CD14-positive monocyte (primary cell): ENCODE results near the gene MEIS1. TPM values are rescaled to one million over a fixed set of nuclear protein-coding genes. Genes with fewer than 3 reads are reported as not detected.

Source experiments
- DNase-seq, 3 donors: peaks; one replicate each; pipeline ENCODE4 v3.0.0-alpha.2; 2011 to 2022
- H2AFZ ChIP-seq: 2 replicates; pipeline ENCODE4 v1.6.0; 2012; ENCODE audit warnings: mild to moderate bottlenecking, low read depth, low read length, inconsistent platforms; ENCODE audit not compliant: insufficient read depth, poor library complexity, severe bottlenecking
- H3K27ac ChIP-seq, 2 donors: 1 replicate in 1 of 2; 2 replicates in 1 of 2; pipeline ENCODE4 v1.5.1; 2012 to 2013; ENCODE audit warnings: low read length in 2 of 2, control low read depth in 1 of 2, inconsistent platforms in 1 of 2, low read depth in 1 of 2, mild to moderate bottlenecking in 1 of 2
- H3K27me3 ChIP-seq, 2 donors: one replicate each; pipeline versions ENCODE4 v1.6.0 to v1.6.1; 2011 to 2013; ENCODE audit warnings: low read length in 2 of 2; ENCODE audit not compliant: control insufficient read depth in 2 of 2, insufficient read depth in 2 of 2
- H3K36me3 ChIP-seq, 2 donors: replicated peaks in 1 of 2; 1 replicate in 1 of 2; 2 replicates in 1 of 2; pipeline versions ENCODE4 v1.5.1 to v1.6.1; 2012 to 2013; ENCODE audit warnings: low read length in 2 of 2, control low read depth in 1 of 2, inconsistent platforms in 1 of 2, mild to moderate bottlenecking in 1 of 2; ENCODE audit not compliant: insufficient read depth in 2 of 2, control insufficient read depth in 1 of 2
- H3K4me1 ChIP-seq, 2 donors: 1 replicate in 1 of 2; 2 replicates in 1 of 2; pipeline versions ENCODE4 v1.5.1 to v1.6.1; 2012 to 2013; ENCODE audit warnings: low read length in 2 of 2, control low read depth in 1 of 2, inconsistent platforms in 1 of 2, mild to moderate bottlenecking in 1 of 2, moderate library complexity in 1 of 2; ENCODE audit not compliant: insufficient read depth in 2 of 2, control insufficient read depth in 1 of 2
- H3K4me2 ChIP-seq: replicated peaks from 2 replicates; pipeline ENCODE3; 2012; ENCODE audit warnings: low read length, moderate library complexity, mild to moderate bottlenecking; ENCODE audit not compliant: poor library complexity, severe bottlenecking; ENCODE audit errors: extremely low read depth
- H3K4me3 ChIP-seq, 3 experiments: fragments of 200-600 bp in 1 of 3; sonication (generic) in 1 of 3; replicated peaks in 1 of 3; 1 replicate in 2 of 3; 2 replicates in 1 of 3; pipeline ENCODE4 v1.5.1; 2011 to 2013; ENCODE audit warnings: low read length in 3 of 3, mild to moderate bottlenecking in 3 of 3, control low read depth in 2 of 3, low read depth in 2 of 3, inconsistent platforms in 1 of 3, moderate library complexity in 1 of 3
- H3K79me2 ChIP-seq: 2 replicates; pipeline ENCODE4 v1.6.0; 2012; ENCODE audit warnings: mild to moderate bottlenecking, control low read depth, inconsistent platforms, low read length, moderate library complexity; ENCODE audit not compliant: insufficient read depth
- H3K9ac ChIP-seq: 2 replicates; pipeline ENCODE4 v1.6.0; 2017; ENCODE audit warnings: low read length, mild to moderate bottlenecking; ENCODE audit not compliant: insufficient read depth, poor library complexity, severe bottlenecking
- H3K9me3 ChIP-seq, 2 donors: replicated peaks in 1 of 2; 1 replicate in 1 of 2; 2 replicates in 1 of 2; pipeline versions ENCODE4 v1.5.1 to v1.6.1; 2012 to 2013; ENCODE audit warnings: low read length in 2 of 2, control low read depth in 1 of 2; ENCODE audit not compliant: control insufficient read depth in 1 of 2, insufficient read depth in 1 of 2
- H4K20me1 ChIP-seq: 2 replicates; pipeline ENCODE4 v1.6.0; 2012; ENCODE audit warnings: mild to moderate bottlenecking, low read length, control low read depth, moderate library complexity; ENCODE audit not compliant: insufficient read depth
- H3K27ac Mint-ChIP-seq, 7 donors: one replicate each; pipeline ENCODE4 v1.8.0; 2020; ENCODE audit warnings: mild to moderate bottlenecking in 7 of 7, mixed read lengths in 7 of 7, moderate library complexity in 6 of 7, inconsistent platforms in 2 of 7
- H3K27me3 Mint-ChIP-seq, 3 donors: one replicate each; pipeline ENCODE4 v1.8.0; 2021 to 2022; ENCODE audit warnings: low read depth in 3 of 3, mild to moderate bottlenecking in 3 of 3, mixed read lengths in 3 of 3, moderate library complexity in 3 of 3, inconsistent platforms in 1 of 3
- H3K36me3 Mint-ChIP-seq, 2 donors: one replicate each; pipeline ENCODE4 v1.8.0; 2020; ENCODE audit warnings: mixed read lengths in 2 of 2, inconsistent platforms in 1 of 2, mild to moderate bottlenecking in 1 of 2
- H3K4me1 Mint-ChIP-seq: one replicate; pipeline ENCODE4 v1.8.0; 2020; ENCODE audit warnings: mild to moderate bottlenecking, mixed read lengths
- H3K4me3 Mint-ChIP-seq, 2 donors: one replicate each; pipeline ENCODE4 v1.8.0; 2020; ENCODE audit warnings: mild to moderate bottlenecking in 2 of 2, mixed read lengths in 2 of 2, moderate library complexity in 1 of 2
- H3K9me3 Mint-ChIP-seq, 7 donors: one replicate each; pipeline ENCODE4 v1.8.0; 2020 to 2022; ENCODE audit warnings: mixed read lengths in 7 of 7, mild to moderate bottlenecking in 6 of 7, moderate library complexity in 6 of 7, inconsistent platforms in 2 of 7
- WGBS: methylation state at CpG from one replicate; pipeline ENCODE4 v1.1.5; 2013; ENCODE audit warnings: missing lambda C conversion rate; ENCODE audit not compliant: insufficient coverage; 5-methylcytosine and 5-hydroxymethylcytosine counted together
- intact Hi-C, 2 donors: fragments of 100-400 bp; cut with micrococcal nuclease; formaldehyde crosslinking; loops; one replicate each; pipeline versions ENCODE4 v1.15.0 to v1.15.1; 2023
- polyA plus RNA-seq, 3 donors: library from polyadenylated mRNA; depleted of rRNA in 1 of 3; unstranded in 2 of 3; stranded (reverse) in 1 of 3; fragments of 300-500 nt in 2 of 3; fragments of >200 nt in 1 of 3; fragmentation: Illumina TruSeq in 2 of 3; gene quantifications; 1 replicate in 2 of 3; 2 replicates in 1 of 3; pipeline ENCODE4 v1.2.3, GENCODE V29; 2012 to 2021
- TF ChIP-seq, protein P1 (sequence below): fragments of 200-600 bp; IDR thresholded peaks from one replicate; pipeline ENCODE4 v1.8.0; 2022; ENCODE audit warnings: antibody characterized with exemption, mild to moderate bottlenecking

MEIS1 gene
- polyA plus RNA-seq, 3 donors: 0.09 to 0.40 TPM; not detected in 1

DNA sequence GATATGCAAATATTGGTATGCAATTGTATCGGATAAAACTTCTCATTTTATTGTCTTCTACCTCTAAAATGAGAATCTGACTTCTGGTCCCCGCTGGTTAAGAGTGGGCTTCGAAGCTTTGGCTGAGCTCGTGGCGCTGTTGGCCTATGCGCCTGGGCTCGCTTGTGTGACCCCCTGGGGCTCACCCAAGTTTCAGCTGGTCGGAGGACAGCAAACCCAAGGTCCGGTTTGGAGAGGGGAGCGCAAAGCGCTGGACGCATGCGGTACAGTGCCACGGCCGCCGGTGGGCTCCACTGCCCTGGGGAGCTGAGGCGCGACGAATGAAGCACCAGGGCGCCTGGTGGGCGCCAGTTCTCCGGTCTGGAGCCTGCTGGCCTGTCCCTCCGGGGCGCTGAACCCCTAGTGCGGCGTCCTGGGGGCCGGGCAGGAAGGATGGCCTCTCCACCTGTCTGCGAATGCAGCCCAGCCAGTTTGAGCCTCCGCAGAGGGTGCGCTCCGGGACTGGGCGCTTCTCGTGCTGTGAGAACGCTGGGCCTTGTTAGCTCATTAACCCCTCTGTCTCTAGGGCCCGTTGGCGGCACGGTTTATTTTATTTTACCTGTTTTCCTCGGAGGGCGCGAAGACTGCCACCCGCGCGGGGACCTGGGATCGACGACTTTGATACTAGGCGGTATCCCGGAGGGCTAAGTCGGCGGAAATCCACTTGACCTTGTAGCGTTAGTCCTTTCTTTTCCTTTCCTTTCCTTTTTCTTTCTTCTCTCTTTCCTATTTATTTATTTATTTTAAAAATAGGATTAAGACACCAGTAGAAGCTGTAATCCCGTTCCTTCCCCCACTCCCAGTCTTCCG, 10.4 kb downstream of the MEIS1 start:
- H3K4me3 Mint-ChIP-seq: peak overlapping the region; percentile 70 to 90
- peaks cover 69 to 74% (median 72%) of the 10 kb centered on the region in 3 donors for H3K27me3 Mint-ChIP-seq
- peaks cover 3 to 9% of the 10 kb centered on the region in 2 donors for H3K36me3 Mint-ChIP-seq
- Histone ChIP-seq H4K20me1 (no peaks in the 10 kb centered on the region), H3K27me3 (peaks cover 57 to 79% of the 10 kb centered on the region in 2 donors), H3K79me2 (no peaks in the 10 kb centered on the region), H3K9me3 (peaks cover 0 to 22% of the 10 kb centered on the region in 2 donors), H3K4me1 (peaks cover 18 to 34% of the 10 kb centered on the region in 2 donors), H3K4me2 (peak overlapping the region; percentile 79), H3K36me3 (no peaks in the 10 kb centered on the region), H2AFZ (peak overlapping the region; percentile 75), H3K27ac (no peak overlapping the region), H3K9ac (peak overlapping the region; percentile 43), H3K4me3 (peak overlapping the region; percentile 8 to 72 (median 31))
- H3K27ac Mint-ChIP-seq: no peak overlapping the region
- TF ChIP-seq, protein P1, sequence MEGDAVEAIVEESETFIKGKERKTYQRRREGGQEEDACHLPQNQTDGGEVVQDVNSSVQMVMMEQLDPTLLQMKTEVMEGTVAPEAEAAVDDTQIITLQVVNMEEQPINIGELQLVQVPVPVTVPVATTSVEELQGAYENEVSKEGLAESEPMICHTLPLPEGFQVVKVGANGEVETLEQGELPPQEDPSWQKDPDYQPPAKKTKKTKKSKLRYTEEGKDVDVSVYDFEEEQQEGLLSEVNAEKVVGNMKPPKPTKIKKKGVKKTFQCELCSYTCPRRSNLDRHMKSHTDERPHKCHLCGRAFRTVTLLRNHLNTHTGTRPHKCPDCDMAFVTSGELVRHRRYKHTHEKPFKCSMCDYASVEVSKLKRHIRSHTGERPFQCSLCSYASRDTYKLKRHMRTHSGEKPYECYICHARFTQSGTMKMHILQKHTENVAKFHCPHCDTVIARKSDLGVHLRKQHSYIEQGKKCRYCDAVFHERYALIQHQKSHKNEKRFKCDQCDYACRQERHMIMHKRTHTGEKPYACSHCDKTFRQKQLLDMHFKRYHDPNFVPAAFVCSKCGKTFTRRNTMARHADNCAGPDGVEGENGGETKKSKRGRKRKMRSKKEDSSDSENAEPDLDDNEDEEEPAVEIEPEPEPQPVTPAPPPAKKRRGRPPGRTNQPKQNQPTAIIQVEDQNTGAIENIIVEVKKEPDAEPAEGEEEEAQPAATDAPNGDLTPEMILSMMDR: no peak
- H3K9me3 Mint-ChIP-seq: peaks cover 0 to 10% (median 5%) of the 10 kb centered on the region in 7 donors
- WGBS: 4% methylated on average over 46 of the region's 52 CpGs
- peaks cover 35% of the 10 kb centered on the region for H3K4me1 Mint-ChIP-seq
- no peak for DNase-seq
- intact Hi-C loops: no loop called here

DNA sequence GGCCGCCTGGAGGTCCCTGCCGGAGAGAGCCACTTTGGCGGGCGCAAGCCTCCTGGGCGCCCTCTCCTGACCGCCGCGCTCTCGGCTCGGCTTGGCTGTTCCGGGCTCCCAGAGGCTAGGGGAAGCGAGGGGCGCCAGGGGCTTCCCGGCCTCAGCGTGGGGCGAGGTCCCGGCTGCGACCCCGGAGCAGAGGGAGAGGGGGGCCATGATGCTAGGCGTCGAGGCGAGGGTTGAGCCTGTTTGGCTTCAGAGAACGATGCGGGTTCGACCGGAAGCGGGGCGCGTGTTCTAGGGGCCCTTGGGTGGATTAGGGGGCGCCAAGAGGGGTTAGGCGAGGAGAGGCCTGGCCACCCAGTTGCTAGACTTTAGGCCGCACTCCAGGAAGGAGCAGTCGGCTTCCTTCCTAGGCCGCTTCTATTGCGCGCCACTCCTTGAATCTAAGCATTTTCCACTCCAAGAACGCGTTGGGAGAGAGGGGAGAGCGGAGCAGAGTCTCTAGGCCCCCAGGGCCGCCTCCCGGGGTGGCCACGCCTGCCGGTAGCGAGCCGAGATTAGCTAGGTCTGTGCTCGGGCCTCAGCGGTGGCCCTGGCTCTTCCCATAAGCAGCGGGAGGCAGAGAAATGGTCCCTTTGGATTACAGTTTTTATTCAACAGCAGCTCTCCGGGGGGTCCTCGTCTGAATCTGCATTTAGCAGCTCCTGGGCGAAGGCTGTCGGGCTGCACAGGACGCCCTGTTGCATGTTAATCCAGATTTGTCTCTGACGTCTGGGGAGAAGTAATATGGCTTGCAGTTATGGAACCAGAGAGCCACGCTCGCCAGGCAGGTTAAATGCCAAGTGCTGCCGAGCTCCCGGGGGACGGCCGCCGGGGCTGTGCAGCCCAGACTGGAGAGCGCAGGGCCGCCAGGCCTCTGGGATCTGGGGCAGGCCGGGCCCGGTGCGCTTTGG, 11.3 kb downstream of the MEIS1 start:
- DNase-seq: no peak
- H3K4me1 ChIP-seq: peaks cover 18 to 28% of the 10 kb centered on the region in 2 donors
- H3K36me3 ChIP-seq: no peaks in the 10 kb centered on the region
- no peaks in the 10 kb centered on the region for H3K79me2 ChIP-seq
- peaks cover 0 to 22% of the 10 kb centered on the region in 2 donors for H3K9me3 ChIP-seq
- H3K9ac ChIP-seq: peak overlapping the region; percentile 43
- peak overlapping the region; percentile 8 to 72 (median 31) for H3K4me3 ChIP-seq
- 3% methylated on average over 42 of the region's 66 CpGs for WGBS
- Mint-ChIP-seq H3K36me3 (peaks cover 3 to 5% of the 10 kb centered on the region in 2 donors), H3K27ac (no peak overlapping the region), H3K4me3 (peak overlapping the region; percentile 70 to 90), H3K4me1 (peaks cover 29% of the 10 kb centered on the region), H3K27me3 (peaks cover 60 to 67% (median 63%) of the 10 kb centered on the region in 3 donors), H3K9me3 (peaks cover 0 to 8% (median 2%) of the 10 kb centered on the region in 7 donors)
- intact Hi-C loops: no loop called here
- H3K4me2 ChIP-seq: peak overlapping the region; percentile 79
- TF ChIP-seq, protein P1: no peak
- H4K20me1 ChIP-seq: no peaks in the 10 kb centered on the region
- H3K27ac ChIP-seq: no peak overlapping the region
- H2AFZ ChIP-seq: peak overlapping the region; percentile 75
- peaks cover 49 to 71% of the 10 kb centered on the region in 2 donors for H3K27me3 ChIP-seq
